ENCODE data around the gene S100A1.

GRCh38 chr1:153629971-153630370 lies 1.7 kb downstream of the S100A1 start:
- TF ChIP-seq CTCF (IDR thresholded peaks at IDR 0.05) (no peak), POLR2AphosphoS5 (IDR thresholded peaks at IDR 0.05) (no peak), POLR2A (IDR thresholded peaks at IDR 0.05) (no peak), EP300 (IDR thresholded peaks at IDR 0.05; ENCODE audit: low read depth) (no peak)
